CD4-positive, alpha-beta T cell (primary cell): ENCODE results near the gene ICOS. TPM values are rescaled to one million over a fixed set of nuclear protein-coding genes. Genes with fewer than 3 reads are reported as not detected.

ENCODE experiments used
- ATAC-seq: fragments of 200-7000 bp; cut with Tn5 transposase; one replicate; pipeline ENCODE4 v1.10.0; 2022; ENCODE audit warnings: mild to moderate bottlenecking; ENCODE audit not compliant: poor library complexity
- CTCF ChIA-PET: fragments of 350-600 bp; sonication (Branson Sonifier 250); formaldehyde crosslinking; loops from one replicate; lab custom pipeline; 2021; ENCODE audit warnings: antibody characterized with exemption, inconsistent platforms; lab: Charles Lee
- POLR2A ChIA-PET: fragments of 350-600 bp; sonication (Branson Sonifier 250); formaldehyde crosslinking; loops from one replicate; lab custom pipeline; 2021; ENCODE audit warnings: antibody characterized with exemption, inconsistent platforms; lab: Charles Lee
- DNase-seq, 14 experiments: peaks; one replicate each; pipeline ENCODE4 v3.0.0-alpha.2; 2013 to 2020; ENCODE audit warnings: mixed read lengths in 2 of 14
- H3K27ac ChIP-seq, 2 donors: one replicate each; pipeline versions ENCODE4 v1.5.1 to v1.7.0; 2013; ENCODE audit warnings: low read length in 2 of 2, low read depth in 1 of 2, mild to moderate bottlenecking in 1 of 2
- H3K27me3 ChIP-seq, 2 experiments: 1 replicate in 1 of 2; 2 replicates in 1 of 2; pipeline versions ENCODE4 v1.6.1 to v1.7.0; 2013; ENCODE audit warnings: low read length in 2 of 2, control low read depth in 1 of 2, mild to moderate bottlenecking in 1 of 2, moderate library complexity in 1 of 2; ENCODE audit not compliant: insufficient read depth in 2 of 2, control insufficient read depth in 1 of 2
- H3K36me3 ChIP-seq: one replicate; pipeline ENCODE4 v1.6.1; 2013; ENCODE audit warnings: low read length, control low read depth; ENCODE audit not compliant: insufficient read depth
- H3K4me1 ChIP-seq: one replicate; pipeline ENCODE4 v1.6.1; 2013; ENCODE audit warnings: low read length, control low read depth; ENCODE audit not compliant: insufficient read depth
- H3K4me3 ChIP-seq: one replicate; pipeline ENCODE4 v1.5.1; 2013; ENCODE audit warnings: mild to moderate bottlenecking, low read length, moderate library complexity
- H3K9me3 ChIP-seq, 2 experiments: 1 replicate in 1 of 2; 2 replicates in 1 of 2; pipeline versions ENCODE4 v1.6.1 to v1.7.0; 2013; ENCODE audit warnings: low read length in 2 of 2, mild to moderate bottlenecking in 2 of 2, control low read depth in 1 of 2, moderate library complexity in 1 of 2; ENCODE audit not compliant: control insufficient read depth in 1 of 2, insufficient read depth in 1 of 2
- H3K27ac Mint-ChIP-seq: one replicate; pipeline ENCODE4 v1.8.0; 2020; ENCODE audit warnings: mixed read lengths
- H3K27me3 Mint-ChIP-seq: one replicate; pipeline ENCODE4 v1.8.0; 2021; ENCODE audit warnings: mixed read lengths
- H3K36me3 Mint-ChIP-seq: one replicate; pipeline ENCODE4 v1.8.0; 2021; ENCODE audit warnings: low read depth, mixed read lengths
- H3K4me1 Mint-ChIP-seq: one replicate; pipeline ENCODE4 v1.8.0; 2021; ENCODE audit warnings: low read depth, mixed read lengths
- H3K4me3 Mint-ChIP-seq: one replicate; pipeline ENCODE4 v1.8.0; 2020; ENCODE audit warnings: mild to moderate bottlenecking, mixed read lengths
- H3K9me3 Mint-ChIP-seq: one replicate; pipeline ENCODE4 v1.8.0; 2020; ENCODE audit warnings: mixed read lengths
- intact Hi-C, 2 experiments: fragments of 100-400 bp; cut with DNase I in 1 of 2; cut with micrococcal nuclease in 1 of 2; formaldehyde crosslinking; loops; one replicate each; pipeline versions ENCODE4 v1.15.1 to v1.9.0; 2023 to 2025; cut with DNase I, micrococcal nuclease
- total RNA-seq, 174 experiments: library from RNA in 2 of 174; stranded (reverse) in 2 of 174; gene quantifications; one replicate each; pipeline ENCODE4 v1.2.3 and lab custom pipeline; 2021 to 2026
- TF ChIP-seq, protein P1 (sequence below): fragments of 200-600 bp; IDR thresholded peaks from one replicate; pipeline ENCODE4 v1.8.0; 2022; ENCODE audit warnings: antibody characterized with exemption, mild to moderate bottlenecking

Gene ICOS
- total RNA-seq, 2 experiments from 2014 or later = 93.3 to 98.1 TPM

GRCh38 chr2:203972066-203972465, 35.5 kb downstream of the ICOS start:
- Mint-ChIP-seq H3K9me3 (no peaks in the 10 kb centered on the region), H3K27ac (no peak overlapping the region), H3K4me3 (no peak overlapping the region), H3K4me1 (no peaks in the 10 kb centered on the region), H3K36me3 (no peaks in the 10 kb centered on the region), H3K27me3 (no peaks in the 10 kb centered on the region)
- ATAC-seq = no peak
- POLR2A ChIA-PET = no interaction called here
- intact Hi-C loops = no loop called here
- H3K27ac ChIP-seq = no peak overlapping the region
- H3K27me3 ChIP-seq = no peaks in the 10 kb centered on the region
- no peak overlapping the region for H3K4me3 ChIP-seq
- TF ChIP-seq, protein P1, sequence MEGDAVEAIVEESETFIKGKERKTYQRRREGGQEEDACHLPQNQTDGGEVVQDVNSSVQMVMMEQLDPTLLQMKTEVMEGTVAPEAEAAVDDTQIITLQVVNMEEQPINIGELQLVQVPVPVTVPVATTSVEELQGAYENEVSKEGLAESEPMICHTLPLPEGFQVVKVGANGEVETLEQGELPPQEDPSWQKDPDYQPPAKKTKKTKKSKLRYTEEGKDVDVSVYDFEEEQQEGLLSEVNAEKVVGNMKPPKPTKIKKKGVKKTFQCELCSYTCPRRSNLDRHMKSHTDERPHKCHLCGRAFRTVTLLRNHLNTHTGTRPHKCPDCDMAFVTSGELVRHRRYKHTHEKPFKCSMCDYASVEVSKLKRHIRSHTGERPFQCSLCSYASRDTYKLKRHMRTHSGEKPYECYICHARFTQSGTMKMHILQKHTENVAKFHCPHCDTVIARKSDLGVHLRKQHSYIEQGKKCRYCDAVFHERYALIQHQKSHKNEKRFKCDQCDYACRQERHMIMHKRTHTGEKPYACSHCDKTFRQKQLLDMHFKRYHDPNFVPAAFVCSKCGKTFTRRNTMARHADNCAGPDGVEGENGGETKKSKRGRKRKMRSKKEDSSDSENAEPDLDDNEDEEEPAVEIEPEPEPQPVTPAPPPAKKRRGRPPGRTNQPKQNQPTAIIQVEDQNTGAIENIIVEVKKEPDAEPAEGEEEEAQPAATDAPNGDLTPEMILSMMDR = no peak
- no peaks in the 10 kb centered on the region for H3K4me1 ChIP-seq
- DNase-seq = no peak
- CTCF ChIA-PET = no interaction called here
- no peaks in the 10 kb centered on the region for H3K36me3 ChIP-seq
- no peaks in the 10 kb centered on the region for H3K9me3 ChIP-seq

DNA sequence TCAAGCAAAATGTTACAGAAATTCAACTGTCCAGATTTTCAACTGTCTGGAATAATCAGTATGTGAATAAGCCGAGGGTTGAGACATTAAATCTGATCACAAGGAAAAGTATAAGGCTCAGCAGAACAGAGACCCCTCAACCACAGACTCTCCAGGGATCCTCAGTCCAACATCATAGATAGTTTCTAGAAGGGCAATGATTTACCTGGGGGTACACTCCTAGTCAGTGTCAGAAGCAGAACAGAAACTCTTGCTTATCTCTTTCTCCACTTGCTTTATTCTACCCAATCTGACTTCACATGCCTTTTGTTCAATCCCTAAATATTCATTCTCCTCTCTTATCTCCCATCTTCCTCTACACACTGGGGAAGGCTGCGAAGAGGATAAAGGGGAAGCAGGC, 36.4 kb downstream of the ICOS start:
- intact Hi-C loops = no loop called here
- H3K27me3 Mint-ChIP-seq = no peaks in the 10 kb centered on the region
- no peaks in the 10 kb centered on the region for H3K9me3 Mint-ChIP-seq
- H3K4me3 Mint-ChIP-seq = no peak overlapping the region
- no peaks in the 10 kb centered on the region for H3K36me3 Mint-ChIP-seq
- POLR2A ChIA-PET = no interaction called here
- Histone ChIP-seq H3K4me3 (no peak overlapping the region), H3K27me3 (no peaks in the 10 kb centered on the region), H3K4me1 (no peaks in the 10 kb centered on the region), H3K27ac (no peak overlapping the region), H3K36me3 (no peaks in the 10 kb centered on the region), H3K9me3 (no peaks in the 10 kb centered on the region)
- CTCF ChIA-PET = no interaction called here
- no peak for DNase-seq
- no peak overlapping the region for H3K27ac Mint-ChIP-seq
- no peaks in the 10 kb centered on the region for H3K4me1 Mint-ChIP-seq
- TF ChIP-seq, protein P1 = no peak
- ATAC-seq = no peak

DNA sequence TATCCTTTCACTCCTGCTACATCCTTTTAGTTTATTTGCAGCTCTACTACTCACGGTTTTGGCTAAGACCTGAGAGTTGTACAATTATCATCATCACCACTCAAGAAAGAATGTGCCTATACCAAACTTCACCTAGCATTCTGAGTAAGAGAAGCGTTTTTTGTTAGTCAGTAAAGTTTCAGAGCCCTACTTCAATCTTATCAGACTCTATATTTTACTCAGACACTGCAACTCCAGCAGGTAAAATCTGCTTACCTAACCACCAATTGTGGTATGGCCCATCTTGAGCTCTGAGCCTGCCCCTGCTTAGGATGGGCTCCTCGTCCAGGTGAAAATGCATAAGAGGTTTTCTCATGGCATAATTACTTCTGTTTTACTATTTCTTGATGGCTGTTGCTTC, 37.1 kb downstream of the ICOS start:
- Histone ChIP-seq H3K36me3 (no peaks in the 10 kb centered on the region), H3K9me3 (no peaks in the 10 kb centered on the region), H3K4me3 (no peak overlapping the region), H3K27me3 (no peaks in the 10 kb centered on the region), H3K4me1 (no peaks in the 10 kb centered on the region), H3K27ac (no peak overlapping the region)
- POLR2A ChIA-PET = no interaction called here
- Mint-ChIP-seq H3K9me3 (no peaks in the 10 kb centered on the region), H3K36me3 (no peaks in the 10 kb centered on the region), H3K4me1 (no peaks in the 10 kb centered on the region), H3K27ac (no peak overlapping the region), H3K4me3 (no peak overlapping the region), H3K27me3 (no peaks in the 10 kb centered on the region)
- TF ChIP-seq, protein P1 = no peak
- DNase-seq (no peak), ATAC-seq (no peak)
- CTCF ChIA-PET = no interaction called here
- intact Hi-C loops = no loop called here
